Stimulated activated CD4-positive, alpha-beta T cell treated with anti-CD3 and anti-CD28 coated beads, TNF-alpha, amount 100 ng/mL, for 48 hours (primary cell): ENCODE data around the gene ALPP.
"Not testable (repeated sequence)": the region's sequence is repeated elsewhere in the genome, so short reads cannot be mapped to it uniquely, and the experiment has no call there.

ENCODE experiments used
- DNase-seq, 3 donors: peaks; one replicate each; pipeline ENCODE4 v3.0.0-alpha.2; 2020; ENCODE audit warnings: low read depth in 3 of 3

Gene ALPP

DNA sequence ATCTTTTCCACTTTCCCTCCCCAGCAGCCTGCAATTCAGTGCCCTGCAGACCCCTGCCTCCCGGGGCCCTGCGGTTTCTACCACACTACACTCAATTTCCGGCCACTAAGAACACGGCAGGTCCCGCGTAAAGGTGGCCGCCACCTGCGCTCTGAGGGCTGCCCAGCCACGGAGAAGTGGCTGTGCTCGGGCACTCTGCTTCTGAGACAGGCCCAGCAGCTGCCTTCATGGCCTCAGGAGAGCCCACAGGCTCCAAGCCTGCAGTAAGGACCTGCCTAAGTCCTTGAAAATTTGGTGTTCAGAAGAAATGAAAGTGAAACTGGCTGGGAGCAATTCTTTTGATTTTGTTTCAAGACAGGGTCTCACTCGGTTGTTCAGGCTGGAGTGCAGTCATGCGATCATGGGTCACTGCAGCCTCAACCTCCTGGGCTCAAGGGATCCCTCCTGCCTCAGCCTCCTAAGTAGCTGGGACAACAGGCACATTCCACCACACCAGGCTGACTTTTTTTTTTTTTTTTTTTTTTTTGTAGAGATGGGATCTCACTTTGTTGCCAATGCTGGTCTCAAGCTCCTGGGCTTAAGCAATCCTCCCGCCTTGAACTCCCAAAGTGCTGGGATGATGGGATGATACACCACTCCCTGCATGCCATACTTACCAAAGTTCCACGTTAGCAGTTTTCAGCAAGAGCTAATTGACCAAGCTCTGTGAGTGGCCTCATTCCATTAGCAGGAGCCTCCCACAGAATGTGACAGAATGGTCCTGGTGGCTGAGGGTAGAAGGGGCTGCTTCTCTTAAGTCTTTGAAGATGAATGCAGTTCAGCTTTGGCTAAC, 14.6 kb upstream of the ALPP start:
- no peak for DNase-seq

DNA sequence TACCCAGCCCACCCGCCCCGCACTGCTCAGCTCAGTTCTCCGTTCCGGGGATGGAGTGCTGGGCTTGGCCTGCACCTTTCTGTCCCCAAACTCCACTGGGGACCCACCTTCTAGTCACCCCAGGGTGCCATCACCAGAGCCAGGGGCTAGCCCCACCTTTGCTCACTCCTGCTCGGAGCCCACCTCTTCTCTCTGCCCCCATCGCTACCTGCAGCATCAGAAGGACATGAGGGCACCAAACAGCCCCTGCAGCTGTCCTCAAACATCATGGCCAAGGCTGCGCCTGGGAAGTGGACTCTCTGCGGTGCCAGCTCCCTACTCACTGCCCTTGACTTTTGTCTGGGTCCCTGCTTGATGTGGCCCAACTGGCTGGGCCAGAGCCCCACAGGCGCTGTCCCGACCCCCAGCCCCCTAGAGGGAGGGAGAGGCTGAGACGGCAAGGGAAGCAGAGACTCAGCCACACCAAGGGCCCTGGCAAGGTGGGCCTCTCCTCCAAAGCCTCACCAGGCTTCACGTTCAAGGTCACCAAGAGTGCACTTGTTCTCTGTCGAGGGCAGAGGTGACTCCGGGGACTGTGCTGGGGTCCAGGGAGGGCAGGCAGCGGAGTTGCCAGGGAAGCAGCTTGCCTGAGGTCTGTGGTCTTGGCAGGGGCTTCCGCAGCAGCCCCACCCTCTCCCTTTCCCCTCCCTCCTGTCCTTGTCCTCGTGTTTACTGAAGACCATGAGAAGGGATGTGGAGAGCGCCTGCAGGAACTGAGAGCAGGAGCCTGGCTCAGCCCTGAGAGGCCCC, 13.6 kb upstream of the ALPP start:
- DNase-seq = not testable (repeated sequence)

DNA sequence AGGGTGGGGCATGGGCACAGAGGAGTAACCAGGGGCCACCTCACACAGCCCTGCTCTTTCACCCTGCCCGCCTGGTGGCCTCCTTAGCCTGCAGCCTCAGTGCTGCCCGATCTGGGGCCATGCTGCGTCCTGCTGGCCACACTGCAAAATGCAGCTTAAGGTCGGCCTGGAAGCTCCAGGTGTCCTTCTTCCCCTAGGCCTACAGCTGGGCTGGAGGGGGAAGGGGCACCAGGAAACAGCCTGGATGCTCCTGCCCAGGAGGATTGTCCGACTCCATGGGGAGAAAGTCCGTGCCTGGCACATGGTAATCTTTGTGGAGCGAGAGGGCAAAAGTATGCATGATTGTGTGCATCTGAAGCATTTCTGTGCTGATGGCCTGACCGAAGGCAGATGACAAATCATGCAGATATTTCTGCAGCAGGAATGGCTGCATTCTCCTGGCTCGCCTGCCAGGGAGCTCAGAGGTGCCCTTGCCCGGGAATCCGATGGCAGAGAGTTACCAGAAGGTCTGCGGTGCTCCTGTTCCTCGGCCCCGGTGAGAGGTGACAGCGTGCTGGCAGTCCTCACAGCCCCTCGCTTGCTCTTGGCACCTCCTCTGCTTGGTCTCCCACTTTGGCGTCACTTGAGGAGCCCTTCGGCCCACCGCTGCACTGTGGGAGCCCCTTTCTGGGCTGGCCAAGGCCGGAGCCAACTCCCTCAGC, 12.8 kb upstream of the ALPP start:
- DNase-seq = no peak

DNA sequence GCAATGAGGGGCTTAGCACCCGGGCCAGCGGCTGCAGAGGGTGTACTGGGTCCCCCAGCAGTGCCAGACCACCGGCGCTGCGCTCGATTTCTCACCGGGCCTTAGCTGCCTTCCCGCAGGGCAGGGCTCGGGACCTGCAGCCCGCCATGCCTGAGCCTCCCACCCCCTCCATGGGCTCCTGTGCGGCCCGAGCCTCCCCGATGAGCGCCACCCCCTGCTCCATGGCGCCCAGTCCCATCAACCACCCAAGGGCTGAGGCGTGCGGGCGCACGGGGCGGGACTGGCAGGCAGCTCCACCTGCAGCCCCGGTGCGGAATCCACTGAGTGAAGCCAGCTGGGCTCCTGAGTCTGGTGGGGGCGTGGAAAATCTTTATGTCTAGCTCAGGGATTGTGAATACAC, 12.1 kb upstream of the ALPP start:
- DNase-seq = not testable (repeated sequence)

DNA sequence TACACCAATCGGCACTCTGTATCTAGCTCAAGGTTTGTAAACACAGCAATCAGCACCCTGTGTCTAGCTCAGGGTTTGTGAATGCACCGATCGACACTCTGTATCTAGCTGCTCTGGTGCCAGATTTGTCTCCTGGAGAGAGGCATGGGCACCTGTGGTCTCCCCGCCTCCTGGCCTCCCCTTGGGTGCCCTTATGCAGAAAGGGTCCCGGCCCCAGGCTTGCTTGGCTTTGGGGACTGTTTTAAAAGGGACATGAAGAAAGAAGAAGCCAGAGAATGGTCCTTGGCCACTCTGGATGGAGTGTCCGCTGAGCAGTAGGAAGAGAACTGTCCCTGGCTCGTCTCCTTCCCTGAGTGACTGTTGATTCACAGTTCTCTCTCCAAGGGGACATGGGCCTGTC, 11.5 kb upstream of the ALPP start:
- no peak for DNase-seq

DNA sequence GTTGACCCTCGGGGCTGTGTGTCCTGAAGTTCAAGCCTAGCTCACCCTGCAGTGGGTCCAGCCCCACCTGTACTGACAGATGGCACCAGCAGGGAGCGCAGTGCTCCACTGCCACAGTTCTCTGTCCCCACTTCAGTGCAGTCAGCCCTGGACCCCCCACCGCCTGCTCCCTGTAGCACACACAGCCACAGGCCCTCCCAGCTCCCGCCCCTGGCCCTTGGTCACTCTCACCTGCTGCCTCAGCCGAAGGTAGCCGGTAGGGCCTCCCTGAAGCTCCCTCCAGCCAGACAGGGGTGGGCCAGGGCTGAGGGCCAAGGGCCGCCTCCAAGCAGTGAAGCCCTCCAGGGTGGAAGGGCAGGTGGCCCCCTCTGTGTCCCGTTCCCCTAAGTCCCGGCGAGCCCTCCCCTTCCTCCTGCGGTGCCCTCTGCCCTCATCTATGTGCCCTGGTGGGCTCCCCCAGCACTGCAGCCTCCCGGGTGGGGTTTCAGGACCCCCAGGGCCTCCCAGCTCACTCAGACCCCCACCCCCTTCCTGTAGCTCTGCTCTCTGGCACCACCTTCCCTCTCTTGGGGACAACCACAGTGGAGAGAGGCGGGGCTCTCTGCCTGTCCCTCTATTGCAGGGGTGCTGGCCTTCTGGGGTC, 10.8 kb upstream of the ALPP start:
- DNase-seq = no peak

DNA sequence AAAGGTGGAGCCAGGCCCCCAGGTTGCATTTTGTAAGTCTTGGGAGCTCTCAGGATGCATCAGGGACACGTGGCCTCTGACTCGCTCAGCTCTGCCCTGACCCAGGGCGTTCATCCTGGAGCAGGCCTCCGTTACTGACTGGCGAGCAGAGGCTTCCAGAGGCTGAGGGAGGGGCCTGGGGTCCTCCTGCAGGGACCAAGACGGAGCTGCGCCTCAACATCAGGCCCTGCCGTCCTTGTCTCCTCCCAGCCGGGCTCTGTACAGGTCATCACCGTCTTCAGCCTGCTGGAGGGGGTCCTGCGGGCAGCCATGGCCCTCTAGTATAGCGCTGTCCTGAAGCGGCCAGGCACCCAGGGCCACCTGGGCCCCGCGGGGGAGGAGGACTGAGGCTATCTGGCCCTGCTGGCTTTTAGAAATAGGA, 10.2 kb upstream of the ALPP start:
- no peak for DNase-seq

DNA sequence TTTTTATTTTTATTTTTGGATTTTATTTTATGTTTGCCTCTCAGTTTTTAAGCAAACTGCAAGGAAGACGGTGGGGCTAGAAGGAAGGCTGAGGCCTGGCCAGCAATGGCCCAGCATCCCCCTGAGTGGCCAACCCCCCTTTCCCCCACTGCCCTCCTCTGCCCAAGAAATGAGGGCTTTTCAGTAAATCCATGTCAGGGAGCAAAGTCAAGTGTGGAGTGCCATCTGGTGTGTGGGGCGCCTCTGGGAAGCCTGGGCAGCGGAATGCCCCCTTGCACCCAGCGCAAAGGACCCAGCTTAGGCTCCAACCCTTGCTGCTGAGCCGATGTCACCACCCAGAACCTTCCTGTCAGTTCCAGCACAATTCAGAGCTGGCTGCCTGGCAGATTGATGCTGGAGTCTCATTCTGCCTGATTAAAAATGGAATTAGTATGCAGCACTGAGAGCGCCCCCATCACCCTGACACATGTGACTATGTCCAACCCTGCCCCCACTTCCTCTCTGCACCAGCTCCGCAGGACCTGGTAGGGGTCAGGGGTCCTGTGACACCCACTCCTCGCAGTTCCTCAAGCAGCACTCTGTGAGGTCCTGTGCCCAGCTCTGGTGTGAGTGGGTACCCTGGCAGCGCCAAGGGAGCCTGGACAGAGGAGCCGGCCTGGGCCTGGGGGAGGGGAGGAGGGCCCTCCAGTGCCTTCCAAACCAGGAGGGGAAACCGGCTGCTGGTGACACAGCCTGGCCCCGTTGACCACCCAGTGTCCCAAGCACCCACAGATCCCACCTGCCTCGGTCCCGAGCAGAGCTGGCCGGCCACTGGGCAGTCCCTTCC, 9.2 kb upstream of the ALPP start:
- no peak for DNase-seq

DNA sequence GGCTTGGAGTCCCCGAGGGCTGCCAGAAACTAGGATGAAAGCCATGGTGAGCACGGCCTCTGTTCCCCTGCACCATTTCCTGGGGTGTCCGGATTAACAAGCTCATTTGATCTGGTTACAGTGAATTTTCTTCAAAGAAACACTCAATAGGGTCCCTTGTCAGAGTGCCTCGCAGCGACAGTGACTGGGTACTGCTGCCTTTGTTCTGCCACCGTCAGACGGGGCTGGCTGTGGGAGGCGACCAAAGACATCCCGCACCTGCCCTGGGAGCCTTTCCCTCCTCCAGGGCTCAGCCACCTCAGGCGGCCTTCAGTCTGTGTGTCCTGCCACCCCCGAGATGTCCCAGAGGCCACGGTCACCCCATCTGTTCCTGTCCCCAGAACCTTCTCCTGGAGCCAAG, 8.5 kb upstream of the ALPP start:
- not testable (repeated sequence) for DNase-seq

DNA sequence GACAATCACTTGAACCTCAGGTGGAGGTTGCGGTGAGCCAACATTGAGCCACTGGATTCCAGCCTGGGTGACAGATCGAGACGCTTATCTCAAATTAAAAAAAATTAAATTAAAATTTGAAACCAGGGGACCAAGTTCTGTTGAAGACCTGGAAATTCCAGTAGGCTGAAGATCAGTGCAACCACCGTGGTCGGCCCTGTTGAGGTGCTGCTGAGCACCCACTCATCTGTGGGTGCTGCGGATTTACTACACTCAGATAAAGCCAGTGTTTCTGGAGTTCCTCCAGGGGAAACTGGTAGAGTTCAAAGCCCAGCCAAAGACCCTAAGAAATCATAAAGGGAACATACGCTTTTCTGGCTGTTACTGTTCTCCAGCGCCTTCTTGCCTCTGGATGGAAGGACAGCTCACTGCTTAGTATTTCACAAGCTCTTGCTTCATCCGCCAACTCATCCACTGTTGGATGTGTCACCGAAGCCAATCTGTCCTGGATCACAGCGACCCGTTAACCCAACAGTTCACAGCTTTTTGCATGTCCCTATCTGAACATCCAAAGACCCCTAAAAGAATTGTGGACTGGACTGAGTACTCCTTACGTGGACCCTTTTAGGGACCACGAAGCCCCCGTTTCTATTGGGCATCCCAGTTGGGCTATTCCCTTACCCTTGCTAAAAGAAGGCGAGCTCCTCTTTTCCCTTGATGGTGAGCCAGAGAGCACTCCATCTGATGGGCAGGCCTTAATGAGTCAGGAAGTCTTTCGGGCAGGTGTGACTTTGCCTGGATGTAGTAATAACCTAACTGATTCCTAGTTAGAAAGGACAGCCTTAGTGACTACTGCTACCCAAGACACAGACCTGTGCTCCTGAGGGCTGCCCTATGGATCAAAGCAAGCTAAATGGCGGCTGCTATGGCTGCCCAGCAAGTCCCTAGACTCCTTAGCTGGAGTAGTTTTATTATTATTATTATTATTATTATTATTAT, 6.0 kb upstream of the ALPP start:
- no peak for DNase-seq

DNA sequence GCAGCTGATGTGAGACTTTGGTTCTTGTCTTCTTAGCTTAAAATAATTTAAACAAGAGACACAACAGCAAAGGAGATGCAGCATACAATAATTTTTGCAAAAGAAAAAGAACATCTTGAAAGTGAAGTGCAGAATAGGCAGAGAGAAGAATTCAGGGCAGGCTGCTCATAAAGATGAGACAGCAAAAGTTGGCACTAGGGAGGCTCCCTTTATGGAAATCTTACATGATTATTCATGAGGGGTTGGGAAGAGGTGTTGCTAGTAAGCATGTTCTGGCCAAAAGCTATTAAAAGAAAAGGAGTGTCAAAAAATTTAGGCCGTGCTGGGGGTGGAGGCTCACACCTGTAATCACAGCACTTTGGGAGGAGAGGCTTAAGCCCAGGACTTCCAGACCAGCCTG, 4.2 kb upstream of the ALPP start:
- no peak for DNase-seq

DNA sequence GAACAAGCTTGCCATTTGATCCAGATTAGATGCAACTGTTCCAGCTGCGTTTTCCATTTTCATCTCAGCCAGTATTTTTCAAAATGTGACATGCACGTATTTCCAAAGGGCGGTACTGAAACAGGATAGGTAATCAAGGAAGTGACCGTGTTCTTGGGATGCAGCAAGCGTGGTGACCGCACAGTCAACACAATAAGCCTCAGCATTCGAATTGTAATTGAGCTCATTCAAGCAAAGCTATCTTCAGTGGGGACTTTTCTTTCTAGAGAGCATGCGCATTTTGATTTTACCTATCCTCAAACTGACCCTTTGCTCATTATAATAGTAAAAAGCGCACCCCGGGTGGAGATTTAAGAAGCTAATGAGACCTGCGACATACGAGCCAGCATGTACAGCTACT, 3.4 kb upstream of the ALPP start:
- DNase-seq = no peak

DNA sequence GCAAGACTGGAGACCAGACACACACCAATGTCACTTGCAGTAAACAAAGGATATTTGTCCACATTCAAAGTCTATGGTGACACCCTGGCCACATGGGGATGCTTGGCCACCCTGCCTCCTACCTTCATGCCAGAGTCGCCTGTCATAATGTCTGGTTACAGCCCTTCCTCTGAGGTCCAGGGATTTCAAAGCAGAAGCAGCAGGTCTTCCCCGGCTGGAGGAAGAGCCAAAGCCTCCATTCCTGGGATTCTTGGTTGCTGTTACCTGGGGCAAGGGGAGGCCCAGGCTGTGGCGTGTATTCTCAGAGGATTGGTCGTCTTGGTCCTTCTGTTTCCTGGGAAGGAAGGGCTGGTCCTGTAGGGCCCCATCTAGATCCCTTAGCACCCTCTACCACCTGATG, 2.3 kb upstream of the ALPP start:
- DNase-seq = no peak

DNA sequence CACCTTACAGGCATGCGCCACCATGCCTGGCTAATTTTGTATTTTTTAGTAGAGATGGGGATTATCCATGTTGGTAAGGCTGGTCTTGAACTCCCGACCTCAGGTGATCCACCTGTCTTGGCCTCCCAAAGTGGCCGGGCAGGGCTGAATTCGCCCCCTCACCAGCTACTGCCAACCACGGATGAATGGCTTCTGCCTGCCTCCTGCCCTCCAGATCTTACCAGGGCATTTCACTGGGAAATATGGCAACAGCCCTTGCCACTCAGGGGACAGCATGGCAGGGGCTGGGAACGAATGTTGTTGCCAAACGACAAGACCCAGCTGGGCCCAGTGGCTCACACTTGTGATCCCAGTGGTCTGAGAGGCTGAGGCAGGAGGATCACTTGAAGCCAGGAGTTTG, 1.8 kb upstream of the ALPP start:
- DNase-seq = no peak

DNA sequence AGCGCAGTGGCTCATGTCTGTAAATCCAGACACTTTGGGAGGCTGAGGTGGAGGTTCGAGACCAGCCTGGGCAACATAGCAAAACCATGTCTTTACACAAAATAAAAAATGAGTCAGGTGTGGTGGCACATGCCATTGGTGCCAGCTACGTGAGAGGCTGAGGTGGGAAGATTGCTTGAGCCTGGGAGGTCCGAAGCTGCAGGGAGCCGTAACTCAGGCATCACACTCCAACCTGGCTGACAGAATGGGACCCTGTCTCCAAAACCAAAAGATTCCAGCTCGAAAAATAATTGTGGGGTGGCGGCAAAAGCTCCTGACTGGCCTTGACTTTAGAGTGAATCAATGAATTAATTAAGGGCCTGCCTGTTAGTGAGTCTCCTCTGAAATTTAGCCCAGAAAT, 1.2 kb upstream of the ALPP start:
- DNase-seq = no peak

DNA sequence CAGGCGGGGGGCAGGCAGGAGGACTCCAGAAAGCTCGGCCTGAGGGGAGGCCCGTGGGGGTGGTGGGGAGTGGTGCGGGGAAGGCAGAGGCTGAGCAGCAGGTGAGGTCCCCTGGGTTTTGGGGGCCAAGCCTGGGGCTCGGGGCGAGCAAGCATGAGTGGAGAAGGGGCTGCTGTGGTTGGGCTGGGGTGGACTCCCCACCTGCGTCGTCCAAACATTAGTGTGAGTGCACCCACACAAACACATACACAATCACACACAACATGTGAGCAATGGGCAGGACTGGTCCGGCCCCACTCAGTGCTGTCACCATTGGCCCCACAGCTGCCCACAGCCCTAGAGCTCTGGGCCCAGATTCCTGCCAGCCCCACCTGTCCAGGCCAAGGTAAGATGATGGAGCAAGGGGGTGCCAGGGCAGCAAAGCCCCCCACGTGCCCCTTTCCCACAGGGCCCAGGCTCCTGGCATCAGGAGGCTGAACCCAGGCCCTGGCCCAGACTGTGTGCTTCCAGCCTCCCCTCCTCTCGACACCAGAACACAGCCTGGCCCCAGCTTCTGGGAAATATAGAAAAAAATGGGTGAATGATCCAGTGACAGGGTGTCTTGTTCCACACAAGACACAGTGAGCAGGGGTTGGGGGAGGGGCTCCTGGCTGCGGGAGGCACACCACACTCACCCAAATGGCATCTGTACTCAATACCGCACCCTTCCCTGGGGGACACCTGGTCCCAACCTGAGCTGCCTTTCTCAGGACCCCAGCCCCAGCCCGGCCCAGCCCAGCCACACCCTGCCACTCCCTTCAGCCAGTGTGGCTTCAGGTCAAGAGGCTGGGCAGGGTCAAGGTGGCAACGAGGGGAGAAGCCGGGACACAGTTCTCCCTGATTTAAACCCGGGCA, 463 bp upstream of the ALPP start:
- DNase-seq = no peak

DNA sequence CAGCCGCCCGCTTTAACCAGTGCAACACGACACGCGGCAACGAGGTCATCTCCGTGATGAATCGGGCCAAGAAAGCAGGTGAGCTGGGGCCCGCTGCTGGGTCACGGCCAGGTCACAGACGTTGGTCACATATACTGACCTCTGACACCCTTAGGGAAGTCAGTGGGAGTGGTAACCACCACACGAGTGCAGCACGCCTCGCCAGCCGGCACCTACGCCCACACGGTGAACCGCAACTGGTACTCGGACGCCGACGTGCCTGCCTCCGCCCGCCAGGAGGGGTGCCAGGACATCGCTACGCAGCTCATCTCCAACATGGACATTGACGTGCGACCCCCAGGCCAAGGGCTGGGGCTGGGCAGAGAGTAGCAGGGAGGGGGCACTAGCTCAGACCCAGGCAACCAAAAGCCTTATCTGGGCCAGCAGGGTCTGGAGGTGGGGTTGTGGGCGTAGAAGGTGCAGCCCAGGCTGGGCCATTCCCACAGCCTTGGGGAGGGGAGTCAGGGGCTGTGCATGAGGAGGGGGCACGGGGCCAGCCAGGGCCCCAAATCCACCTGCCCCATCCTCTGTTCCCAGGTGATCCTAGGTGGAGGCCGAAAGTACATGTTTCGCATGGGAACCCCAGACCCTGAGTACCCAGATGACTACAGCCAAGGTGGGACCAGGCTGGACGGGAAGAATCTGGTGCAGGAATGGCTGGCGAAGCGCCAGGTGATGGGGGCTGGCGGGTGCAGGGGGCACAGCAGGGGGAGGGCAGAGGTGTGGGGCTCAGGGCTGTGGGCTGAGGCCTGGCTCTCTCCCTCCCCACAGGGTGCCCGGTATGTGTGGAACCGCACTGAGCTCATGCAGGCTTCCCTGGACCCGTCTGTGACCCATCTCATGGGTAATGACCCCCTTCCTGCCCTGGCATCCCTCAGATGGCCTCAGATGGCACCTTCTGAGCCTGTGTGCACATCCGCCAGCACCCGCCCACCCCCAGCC, 1.3 kb downstream of the ALPP start:
- not testable (repeated sequence) for DNase-seq
